Endothelial cell of umbilical vein (primary cell): ENCODE data around the gene NRG3. TPM values are rescaled to one million over a fixed set of nuclear protein-coding genes. Genes with fewer than 3 reads are reported as not detected.

Experiments used
- BruUV-seq: library from RNA; stranded (reverse); fragments of 400-500 nt; replicated peaks from 2 replicates; lab custom pipeline; 2021; lab: Mats Ljungman, UMichigan
- CTCF ChIA-PET: fragments of 300-600, 350-600 bp; sonication (Branson Sonifier 250); formaldehyde crosslinking; loops from one replicate; lab custom pipeline; 2021; ENCODE audit warnings: antibody characterized with exemption, inconsistent platforms; lab: Charles Lee
- POLR2A ChIA-PET: fragments of 300-600, 350-600 bp; sonication (Branson Sonifier 250); formaldehyde crosslinking; loops from one replicate; lab custom pipeline; 2021; ENCODE audit warnings: antibody characterized with exemption, inconsistent platforms; lab: Charles Lee
- DNase-seq: peaks from one replicate; pipeline ENCODE4 v3.0.0-alpha.2; 2011; ENCODE audit warnings: low read depth, low spot score
- FAIRE-seq: peaks from 2 replicates; lab custom pipeline; 2011; peaks lifted over from hg19 to GRCh38; lab: Jason Lieb, UNC
- H2AFZ ChIP-seq: 2 replicates; pipeline ENCODE4 v1.6.0; 2012; ENCODE audit warnings: low read depth, low read length, control low read depth, inconsistent platforms
- H3K27ac ChIP-seq: 2 replicates; pipeline ENCODE4 v1.5.1; 2011; ENCODE audit warnings: low read depth, mild to moderate bottlenecking, control low read depth, low read length, moderate library complexity; ENCODE audit not compliant: insufficient read depth
- H3K27me3 ChIP-seq, 2 experiments: 2 replicates each; pipeline versions ENCODE4 v1.6.0 to v1.6.1; 2011; ENCODE audit warnings: low read length in 2 of 2, mixed read lengths in 1 of 2; ENCODE audit not compliant: control insufficient read depth in 2 of 2, insufficient read depth in 2 of 2
- H3K36me3 ChIP-seq, 2 experiments: 2 replicates in 1 of 2; 3 replicates in 1 of 2; pipeline ENCODE4 v1.5.1; 2011; ENCODE audit warnings: low read length in 2 of 2, mild to moderate bottlenecking in 1 of 2, moderate library complexity in 1 of 2; ENCODE audit not compliant: control insufficient read depth in 2 of 2, insufficient read depth in 2 of 2; ENCODE audit errors: extremely low read depth in 1 of 2
- H3K4me1 ChIP-seq: 3 replicates; pipeline ENCODE4 v1.5.1; 2011; ENCODE audit warnings: mild to moderate bottlenecking, low read length; ENCODE audit not compliant: control insufficient read depth, insufficient read depth; ENCODE audit errors: extremely low read depth
- H3K4me2 ChIP-seq: 2 replicates; pipeline ENCODE4 v1.6.1; 2011; ENCODE audit warnings: low read length, control low read depth, mixed read lengths; ENCODE audit not compliant: insufficient read depth
- H3K4me3 ChIP-seq, 3 experiments: fragments of 200-600 bp in 1 of 3; sonication (generic), shearing (Covaris generic) in 1 of 3; replicated peaks in 1 of 3; 2 replicates each; pipeline ENCODE4 v1.5.1; 2011 to 2016; ENCODE audit warnings: control low read depth in 3 of 3, low read length in 3 of 3, mild to moderate bottlenecking in 2 of 3, inconsistent platforms in 1 of 3, low read depth in 1 of 3, moderate library complexity in 1 of 3; ENCODE audit not compliant: insufficient read depth in 1 of 3
- H3K79me2 ChIP-seq: 2 replicates; pipeline ENCODE4 v1.6.0; 2012; ENCODE audit warnings: low read length, inconsistent platforms; ENCODE audit not compliant: control insufficient read depth, insufficient read depth
- H3K9ac ChIP-seq: replicated peaks from 2 replicates; pipeline ENCODE3; 2011; ENCODE audit warnings: low read length, control low read depth; ENCODE audit not compliant: insufficient read depth; ENCODE audit errors: extremely low read depth
- H3K9me1 ChIP-seq: replicated peaks from 3 replicates; pipeline ENCODE4 v1.6.0; 2011; ENCODE audit warnings: mild to moderate bottlenecking, low read length; ENCODE audit not compliant: control insufficient read depth, insufficient read depth; ENCODE audit errors: extremely low read depth
- H3K9me3 ChIP-seq: replicated peaks from 2 replicates; pipeline ENCODE4 v1.5.1; 2012; ENCODE audit warnings: low read length, inconsistent platforms; ENCODE audit not compliant: control insufficient read depth, insufficient read depth
- H4K20me1 ChIP-seq: replicated peaks from 2 replicates; pipeline ENCODE3; 2011; ENCODE audit warnings: mild to moderate bottlenecking, low read length; ENCODE audit not compliant: control insufficient read depth, insufficient read depth; ENCODE audit errors: extremely low read depth
- CTCF ChIP-seq, 2 donors: IDR thresholded peaks; 1 replicate in 1 of 2; 2 replicates in 1 of 2; pipeline ENCODE4 v1.5.1; 2011; ENCODE audit warnings: low read length in 2 of 2, mild to moderate bottlenecking in 2 of 2, moderate library complexity in 2 of 2, control low read depth in 1 of 2, inconsistent platforms in 1 of 2, low read depth in 1 of 2; ENCODE audit not compliant: insufficient read depth in 1 of 2; ENCODE audit errors: extremely low read depth in 1 of 2
- EZH2 ChIP-seq: IDR thresholded peaks from 2 replicates; pipeline ENCODE4 v1.6.1; 2012; ENCODE audit warnings: borderline replicate concordance, low read depth, mild to moderate bottlenecking, moderate library complexity, low read length, inconsistent platforms; ENCODE audit not compliant: severe bottlenecking
- FOS ChIP-seq: IDR thresholded peaks from 2 replicates; pipeline ENCODE4 v1.6.1; 2011; ENCODE audit warnings: mild to moderate bottlenecking, low read length, moderate library complexity, borderline replicate concordance; ENCODE audit not compliant: insufficient read depth
- GATA2 ChIP-seq: IDR thresholded peaks from 2 replicates; pipeline ENCODE4 v1.7.0; 2011; ENCODE audit warnings: low read depth, mild to moderate bottlenecking, moderate library complexity, mixed read lengths, low read length; ENCODE audit not compliant: insufficient read length, insufficient read depth
- JUN ChIP-seq: IDR thresholded peaks from 2 replicates; pipeline ENCODE4 v1.6.1; 2011; ENCODE audit warnings: borderline replicate concordance, low read depth; ENCODE audit not compliant: insufficient read length, insufficient read depth
- MAX ChIP-seq: IDR thresholded peaks from 2 replicates; pipeline ENCODE4 v1.6.1; 2011; ENCODE audit not compliant: insufficient read depth, insufficient read length
- MYC ChIP-seq: IDR thresholded peaks from one replicate; pipeline ENCODE4 v1.6.1; 2011; ENCODE audit warnings: mild to moderate bottlenecking, low read depth, low read length
- POLR2A ChIP-seq: IDR thresholded peaks from 2 replicates; pipeline ENCODE4 v1.6.1; 2012; ENCODE audit warnings: low read depth, mild to moderate bottlenecking, control low read depth, low read length
- POLR2AphosphoS5 ChIP-seq: IDR thresholded peaks from 2 replicates; pipeline ENCODE4 v1.6.1; 2012; ENCODE audit warnings: low read depth, mild to moderate bottlenecking, control low read depth, low read length, moderate library complexity; ENCODE audit not compliant: insufficient read depth
- dilution Hi-C: fragments of 300-500 bp; cut with MboI; formaldehyde crosslinking; loops from one replicate; pipeline ENCODE4 v1.15.0; 2019; ENCODE audit warnings: low sequenced_read_pairs; ENCODE audit not compliant: extremely low pct_ligation_motif_present
- intact Hi-C: fragments of 100-400 bp; cut with micrococcal nuclease; formaldehyde crosslinking; loops from one replicate; pipeline ENCODE4 v1.10.0; 2022
- polyA plus RNA-seq, 4 experiments: library from polyadenylated mRNA; depleted of rRNA in 3 of 4; stranded (reverse) in 3 of 4; unstranded in 1 of 4; fragments of >200 nt; gene quantifications; 2 replicates each; pipeline versions ENCODE4 v1.2.1 to v1.2.3, GENCODE V29; 2011 to 2012; ENCODE audit warnings: missing spikeins in 1 of 4
- total RNA-seq: library from RNA; stranded (reverse); gene quantifications from 2 replicates; pipeline ENCODE4 v1.2.3, GENCODE V29; 2021

NRG3 gene
- total and polyA plus RNA-seq, 2 donors (not counting 3 experiments of a cell fraction or from before 2014, with no cell fraction given), result 1.9 to 3.9 TPM

- CTCF ChIA-PET, result no interaction called here
- no TSS peak for BruUV-seq
- Histone ChIP-seq H3K27me3 (no peaks in the 10 kb centered on the region), H2AFZ (no peak overlapping the region), H3K9ac (no peak overlapping the region), H3K4me1 (no peaks in the 10 kb centered on the region), H3K9me1 (no peaks in the 10 kb centered on the region), H3K79me2 (no peaks in the 10 kb centered on the region), H3K9me3 (no peaks in the 10 kb centered on the region), H3K27ac (no peak overlapping the region), H3K4me2 (no peak overlapping the region), H4K20me1 (no peaks in the 10 kb centered on the region), H3K4me3 (no peak overlapping the region), H3K36me3 (no peaks in the 10 kb centered on the region)
- DNase-seq (no peak), FAIRE-seq (no peak)
- dilution Hi-C loops (no loop called here), intact Hi-C loops (no loop called here)
- POLR2A ChIA-PET, result no interaction called here
- TF ChIP-seq MYC, result no peak
- no peak for TF ChIP-seq JUN
- TF ChIP-seq GATA2, result no peak
- no peak for TF ChIP-seq FOS
- no peak for TF ChIP-seq POLR2A
- TF ChIP-seq EZH2, result no peak
- no peak for TF ChIP-seq MAX
- no peak for TF ChIP-seq POLR2AphosphoS5
- no peak for TF ChIP-seq CTCF (IDR thresholded peaks at IDR 0.05; ENCODE audit: extremely low read depth in 1 of 2, insufficient read depth in 1 of 2, low read depth in 1 of 2, low read length in 2 of 2)
These were observed 940.7 kb downstream of the NRG3 start for GRCh38 chr10:82815680-82816079.
